Hepatocyte (in vitro differentiated cells): ENCODE data around the gene TACO1. TPM values are rescaled to one million over a fixed set of nuclear protein-coding genes. Genes with fewer than 3 reads are reported as not detected.

Experiments
- DNase-seq: peaks from one replicate; pipeline ENCODE4 v3.0.0-alpha.2; 2016; ENCODE audit warnings: low spot score
- H2AFZ ChIP-seq: fragments of 200-600 bp; sonication (generic); 2 replicates; pipeline ENCODE4 v1.6.0; 2016; ENCODE audit warnings: antibody characterized with exemption, mild to moderate bottlenecking
- H3K27ac ChIP-seq: fragments of 200-600 bp; sonication (generic); 2 replicates; pipeline ENCODE4 v1.5.1; 2016; ENCODE audit warnings: mild to moderate bottlenecking
- H3K27me3 ChIP-seq: fragments of 200-600 bp; sonication (generic); 2 replicates; pipeline ENCODE4 v1.6.1; 2016
- H3K36me3 ChIP-seq: fragments of 200-600 bp; sonication (generic); replicated peaks from 2 replicates; pipeline ENCODE4 v1.5.1; 2016; ENCODE audit warnings: low read depth; ENCODE audit not compliant: insufficient read depth
- H3K4me1 ChIP-seq: fragments of 200-600 bp; sonication (generic); 2 replicates; pipeline ENCODE4 v1.5.1; 2016; ENCODE audit warnings: mild to moderate bottlenecking, moderate library complexity; ENCODE audit not compliant: insufficient read depth
- H3K4me2 ChIP-seq: fragments of 200-600 bp; sonication (generic); 2 replicates; pipeline ENCODE4 v1.6.0; 2016
- H3K4me3 ChIP-seq: fragments of 200-600 bp; sonication (generic); 2 replicates; pipeline ENCODE4 v1.5.1; 2016; ENCODE audit warnings: mild to moderate bottlenecking
- H3K79me2 ChIP-seq: fragments of 200-600 bp; sonication (generic); 2 replicates; pipeline ENCODE4 v1.6.0; 2017; ENCODE audit warnings: mild to moderate bottlenecking
- H3K9me2 ChIP-seq: fragments of 200-600 bp; sonication (generic); replicated peaks from 2 replicates; pipeline ENCODE4 v1.6.0; 2017; ENCODE audit warnings: mild to moderate bottlenecking; ENCODE audit not compliant: insufficient read depth
- H3K9me3 ChIP-seq: fragments of 200-600 bp; sonication (generic); 2 replicates; pipeline ENCODE4 v1.5.1; 2016; ENCODE audit warnings: low read depth, mild to moderate bottlenecking
- H4K20me1 ChIP-seq: fragments of 200-600 bp; sonication (generic); 2 replicates; pipeline ENCODE4 v1.6.0; 2016; ENCODE audit warnings: mild to moderate bottlenecking; ENCODE audit not compliant: insufficient read depth, poor library complexity, severe bottlenecking
- EZH2 ChIP-seq: fragments of 200-600 bp; sonication (generic); IDR thresholded peaks from 2 replicates; pipeline ENCODE4 v1.6.1; 2016; ENCODE audit warnings: antibody characterized with exemption, mild to moderate bottlenecking, borderline replicate concordance
- EZH2phosphoT487 ChIP-seq: fragments of 200-600 bp; sonication (generic); IDR thresholded peaks from one replicate; pipeline ENCODE4 v1.6.1; 2018; ENCODE audit warnings: antibody characterized with exemption, mild to moderate bottlenecking, low read depth, moderate library complexity; ENCODE audit not compliant: unreplicated experiment, severe bottlenecking
- WGBS: methylation state at CpG from one replicate; pipeline ENCODE4 v1.1.6; 2016; ENCODE audit warnings: low lambda C conversion rate; ENCODE audit errors: missing lambda C conversion rate; 5-methylcytosine and 5-hydroxymethylcytosine counted together
- polyA plus RNA-seq: library from polyadenylated mRNA; unstranded; fragments of >200 nt; fragmentation: Nextera tagmentation; extraction: Ambion mirVana; gene quantifications from 2 replicates; pipeline ENCODE4 v1.2.1, GENCODE V29; 2016
- total RNA-seq: library from RNA; depleted of rRNA; stranded (reverse); fragments of >200 nt; gene quantifications from 2 replicates; pipeline ENCODE4 v1.2.3, GENCODE V29; 2014
- TF ChIP-seq, protein P1 (sequence below): fragments of 200-600 bp; sonication (generic); IDR thresholded peaks from 2 replicates; pipeline ENCODE4 v1.5.1; 2016; ENCODE audit warnings: antibody characterized with exemption, mild to moderate bottlenecking; ENCODE audit not compliant: poor library complexity

The TACO1 gene
- total and polyA plus RNA-seq, 2 experiments from 2014 or later, result 20.2 to 32.2 TPM

DNA sequence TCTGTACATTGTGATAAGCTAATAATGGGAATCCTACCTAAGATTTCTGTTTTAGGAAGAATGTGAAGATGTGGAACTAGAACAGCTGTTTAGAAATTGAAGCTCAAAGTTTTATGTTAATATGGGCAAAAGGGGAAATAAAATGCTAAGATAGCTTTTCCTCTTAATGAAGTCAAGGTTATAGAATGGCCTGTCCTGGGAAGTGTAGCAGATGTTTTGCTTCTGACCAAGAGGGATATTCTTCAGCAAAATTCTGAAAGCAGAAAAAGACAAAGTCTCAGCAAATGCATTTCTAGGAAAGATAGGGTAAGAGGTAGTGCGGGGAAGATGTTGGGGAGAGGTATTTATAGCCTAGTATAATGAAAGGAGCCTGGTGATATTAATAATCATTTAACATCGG, 34.6 kb downstream of the TACO1 start:
- H3K36me3 ChIP-seq, result no peaks in the 10 kb centered on the region
- H3K4me1 ChIP-seq, result no peaks in the 10 kb centered on the region
- H2AFZ ChIP-seq, result no peak overlapping the region
- no peaks in the 10 kb centered on the region for H4K20me1 ChIP-seq
- no peaks in the 10 kb centered on the region for H3K9me3 ChIP-seq
- DNase-seq, result no peak
- no peak overlapping the region for H3K4me3 ChIP-seq
- H3K27me3 ChIP-seq, result no peaks in the 10 kb centered on the region
- no peak overlapping the region for H3K4me2 ChIP-seq
- no peak overlapping the region for H3K27ac ChIP-seq
- H3K79me2 ChIP-seq, result peaks cover 18% of the 10 kb centered on the region
- no peaks in the 10 kb centered on the region for H3K9me2 ChIP-seq
- WGBS, result 98% methylated on average over 2 of the region's 2 CpGs
- no peak for TF ChIP-seq EZH2
- no peak for TF ChIP-seq EZH2phosphoT487
- TF ChIP-seq, protein P1, sequence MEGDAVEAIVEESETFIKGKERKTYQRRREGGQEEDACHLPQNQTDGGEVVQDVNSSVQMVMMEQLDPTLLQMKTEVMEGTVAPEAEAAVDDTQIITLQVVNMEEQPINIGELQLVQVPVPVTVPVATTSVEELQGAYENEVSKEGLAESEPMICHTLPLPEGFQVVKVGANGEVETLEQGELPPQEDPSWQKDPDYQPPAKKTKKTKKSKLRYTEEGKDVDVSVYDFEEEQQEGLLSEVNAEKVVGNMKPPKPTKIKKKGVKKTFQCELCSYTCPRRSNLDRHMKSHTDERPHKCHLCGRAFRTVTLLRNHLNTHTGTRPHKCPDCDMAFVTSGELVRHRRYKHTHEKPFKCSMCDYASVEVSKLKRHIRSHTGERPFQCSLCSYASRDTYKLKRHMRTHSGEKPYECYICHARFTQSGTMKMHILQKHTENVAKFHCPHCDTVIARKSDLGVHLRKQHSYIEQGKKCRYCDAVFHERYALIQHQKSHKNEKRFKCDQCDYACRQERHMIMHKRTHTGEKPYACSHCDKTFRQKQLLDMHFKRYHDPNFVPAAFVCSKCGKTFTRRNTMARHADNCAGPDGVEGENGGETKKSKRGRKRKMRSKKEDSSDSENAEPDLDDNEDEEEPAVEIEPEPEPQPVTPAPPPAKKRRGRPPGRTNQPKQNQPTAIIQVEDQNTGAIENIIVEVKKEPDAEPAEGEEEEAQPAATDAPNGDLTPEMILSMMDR, result no peak

- H3K27ac ChIP-seq, result no peak overlapping the region
- no peaks in the 10 kb centered on the region for H3K36me3 ChIP-seq
Observed at GRCh38 chr17:63635787-63636186, 35.1 kb downstream of the TACO1 start.

DNA sequence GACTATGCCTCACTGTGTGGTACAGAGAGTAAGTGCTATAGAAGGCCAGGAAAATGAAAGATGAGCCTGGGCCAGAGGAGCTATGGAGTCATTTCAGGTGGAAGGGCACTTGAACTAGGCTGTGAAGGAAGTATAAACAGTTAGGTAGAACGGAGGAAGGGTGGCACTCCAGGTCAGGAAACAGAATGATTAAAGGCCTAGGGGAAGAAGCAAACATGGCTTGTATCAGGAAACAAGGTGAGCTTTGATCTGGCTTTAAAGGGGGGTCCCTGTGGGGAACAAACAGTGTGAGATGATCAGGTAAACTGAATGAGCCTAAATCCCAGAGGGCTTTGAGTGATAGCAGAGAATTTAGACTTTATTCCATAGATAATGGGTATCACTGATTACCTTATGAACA, 38.4 kb downstream of the TACO1 start:
- H4K20me1 ChIP-seq, result no peaks in the 10 kb centered on the region

More at GRCh38 chr17:63635787-63636186, 35.1 kb downstream of the TACO1 start:
- Histone ChIP-seq H3K4me2 (no peak overlapping the region), H3K9me3 (no peaks in the 10 kb centered on the region), H3K4me1 (no peaks in the 10 kb centered on the region), H3K9me2 (no peaks in the 10 kb centered on the region), H3K79me2 (peaks cover 13% of the 10 kb centered on the region), H2AFZ (no peak overlapping the region), H4K20me1 (no peaks in the 10 kb centered on the region), H3K4me3 (no peak overlapping the region), H3K27me3 (no peaks in the 10 kb centered on the region)
- WGBS, result 95% methylated on average over 2 of the region's 2 CpGs
- TF ChIP-seq EZH2phosphoT487 (no peak), EZH2 (no peak)
- TF ChIP-seq, protein P1, result no peak
- DNase-seq, result no peak

More for the DNA sequence above, 38.4 kb downstream of the TACO1 start:
- Histone ChIP-seq H3K27me3 (no peaks in the 10 kb centered on the region), H3K9me2 (no peaks in the 10 kb centered on the region), H2AFZ (no peak overlapping the region), H3K9me3 (no peaks in the 10 kb centered on the region), H3K4me1 (no peaks in the 10 kb centered on the region), H3K27ac (no peak overlapping the region), H3K79me2 (no peaks in the 10 kb centered on the region), H3K4me3 (no peak overlapping the region), H3K4me2 (no peak overlapping the region), H3K36me3 (no peaks in the 10 kb centered on the region)
- TF ChIP-seq EZH2phosphoT487, result no peak
- TF ChIP-seq, protein P1, result no peak
- no peak for TF ChIP-seq EZH2
- 24% methylated on average over 1 of the region's 1 CpG for WGBS
- DNase-seq, result no peak
